Activated CD8-positive, alpha-beta memory T cell treated with anti-CD3 and anti-CD28 coated beads, Interleukin-2, amount 10 ng/mL, durations not matched to agents 7 days and 5 days (primary cell): ENCODE results near the gene GRK6. TPM values are rescaled to one million over a fixed set of nuclear protein-coding genes. Genes with fewer than 3 reads are reported as not detected.

Experiments used
- ATAC-seq: fragments of 150-1000 bp; cut with Tn5 transposase; one replicate; pipeline ENCODE4 v1.10.0; 2021; ENCODE audit warnings: moderate library complexity
- CTCF ChIA-PET: fragments of 350-600 bp; sonication (Branson Sonifier 250); formaldehyde crosslinking; loops from one replicate; lab custom pipeline; 2021; ENCODE audit warnings: antibody characterized with exemption; lab: Charles Lee
- DNase-seq: peaks from one replicate; pipeline ENCODE4 v3.0.0-alpha.2; 2020
- H3K27ac Mint-ChIP-seq: one replicate; pipeline ENCODE4 v1.8.0; 2021; ENCODE audit warnings: mild to moderate bottlenecking, mixed read lengths
- H3K27me3 Mint-ChIP-seq: one replicate; pipeline ENCODE4 v1.8.0; 2021; ENCODE audit warnings: mixed read lengths
- H3K36me3 Mint-ChIP-seq: one replicate; pipeline ENCODE4 v1.8.0; 2021; ENCODE audit warnings: mild to moderate bottlenecking, mixed read lengths
- H3K4me1 Mint-ChIP-seq: one replicate; pipeline ENCODE4 v1.8.0; 2021; ENCODE audit warnings: mixed read lengths
- H3K4me3 Mint-ChIP-seq: one replicate; pipeline ENCODE4 v1.8.0; 2021; ENCODE audit warnings: mild to moderate bottlenecking, moderate library complexity, mixed read lengths
- H3K9me3 Mint-ChIP-seq: one replicate; pipeline ENCODE4 v1.8.0; 2022; ENCODE audit warnings: low read depth, mixed read lengths
- total RNA-seq, 2 experiments: library from RNA; stranded (reverse); gene quantifications; one replicate each; pipeline ENCODE4 v1.2.3, GENCODE V29; 2021

The GRK6 gene
- total RNA-seq, 2 experiments from 2014 or later = 112 to 159 TPM

DNA sequence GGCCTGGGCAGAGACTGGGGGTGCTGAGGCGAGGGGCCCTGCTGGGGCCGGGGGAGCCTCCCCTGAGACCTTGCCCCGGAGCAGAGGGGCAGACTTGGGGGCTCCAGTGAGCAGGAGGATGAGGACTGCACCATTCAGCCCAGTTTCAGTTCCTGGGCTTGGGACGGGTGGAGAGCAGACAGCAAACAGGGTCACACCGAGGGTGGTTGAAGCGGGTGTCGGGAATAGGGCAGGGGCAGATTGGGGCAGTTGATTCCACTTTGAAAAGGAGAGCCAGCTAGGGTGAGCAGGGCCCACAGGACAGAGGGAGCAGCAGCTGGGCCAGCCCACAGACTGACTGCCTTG lies 4.5 kb downstream of the GRK6 start:
- peak overlapping the region; percentile 94 for H3K27ac Mint-ChIP-seq
- peaks cover 73% of the 10 kb centered on the region for H3K4me1 Mint-ChIP-seq
- peaks cover 51% of the 10 kb centered on the region for H3K36me3 Mint-ChIP-seq
- H3K27me3 Mint-ChIP-seq = no peaks in the 10 kb centered on the region
- no peak for ATAC-seq
- no peaks in the 10 kb centered on the region for H3K9me3 Mint-ChIP-seq
- CTCF ChIA-PET = interaction anchor here (0.9 to 16.5 kb wide), 10 partner anchors 16 to 317 kb away, joined by 3 to 269 read pairs (median 12); partner anchors contain the start of genes F12, PFN3 and PRR7
- DNase-seq = no peak
- peak overlapping the region; percentile 89 for H3K4me3 Mint-ChIP-seq

DNA sequence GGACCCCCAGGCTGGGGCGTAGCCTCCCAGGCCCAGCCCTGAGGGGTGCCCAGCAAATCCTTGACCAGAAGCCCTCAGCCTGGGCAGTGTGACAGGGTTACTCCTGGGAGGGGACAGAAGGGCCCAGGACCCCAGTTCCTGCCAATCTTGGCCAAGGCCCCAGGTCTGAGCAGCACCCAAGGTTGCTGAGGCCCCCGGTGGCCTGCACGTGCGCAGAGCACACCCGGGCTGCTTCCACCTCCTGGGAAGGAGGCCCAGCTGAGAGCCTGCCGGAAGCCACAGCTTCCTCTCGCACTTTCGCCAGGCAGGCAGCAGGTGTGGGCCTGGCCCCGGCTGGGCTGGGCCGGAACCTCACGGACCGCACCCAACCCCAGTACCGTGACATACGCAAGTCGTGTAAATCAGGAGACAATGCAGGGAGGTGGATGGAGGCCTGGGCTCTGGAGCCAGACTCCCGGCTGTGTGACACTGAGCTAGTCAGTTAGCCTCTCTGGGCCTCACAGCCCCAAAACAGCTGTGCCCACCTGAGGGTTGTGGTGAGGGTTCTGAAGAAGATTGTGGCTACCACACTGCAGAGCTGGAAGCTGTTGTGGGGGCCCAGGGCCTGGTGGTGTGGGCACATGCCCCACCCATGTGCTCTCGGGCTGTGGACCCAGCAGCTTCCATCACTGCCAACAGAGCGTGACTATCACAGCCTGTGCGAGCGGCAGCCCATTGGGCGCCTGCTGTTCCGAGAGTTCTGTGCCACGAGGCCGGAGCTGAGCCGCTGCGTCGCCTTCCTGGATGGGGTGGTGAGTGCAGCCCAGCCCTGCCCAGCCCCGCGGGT lies 5.1 kb downstream of the GRK6 start:
- peak overlapping the region; percentile 89 for H3K4me3 Mint-ChIP-seq
- ATAC-seq (peak; percentile 60), DNase-seq (peak; percentile 93)
- H3K27me3 Mint-ChIP-seq = no peaks in the 10 kb centered on the region
- peaks cover 51% of the 10 kb centered on the region for H3K36me3 Mint-ChIP-seq
- H3K27ac Mint-ChIP-seq = peak overlapping the region; percentile 94
- CTCF ChIA-PET = interaction anchor here (0.8 to 16.5 kb wide), 18 partner anchors 9 to 317 kb away, joined by 3 to 269 read pairs (median 4); partner anchors contain the start of genes F12, MXD3, PFN3 and PRR7
- peaks cover 73% of the 10 kb centered on the region for H3K4me1 Mint-ChIP-seq
- H3K9me3 Mint-ChIP-seq = no peaks in the 10 kb centered on the region

DNA sequence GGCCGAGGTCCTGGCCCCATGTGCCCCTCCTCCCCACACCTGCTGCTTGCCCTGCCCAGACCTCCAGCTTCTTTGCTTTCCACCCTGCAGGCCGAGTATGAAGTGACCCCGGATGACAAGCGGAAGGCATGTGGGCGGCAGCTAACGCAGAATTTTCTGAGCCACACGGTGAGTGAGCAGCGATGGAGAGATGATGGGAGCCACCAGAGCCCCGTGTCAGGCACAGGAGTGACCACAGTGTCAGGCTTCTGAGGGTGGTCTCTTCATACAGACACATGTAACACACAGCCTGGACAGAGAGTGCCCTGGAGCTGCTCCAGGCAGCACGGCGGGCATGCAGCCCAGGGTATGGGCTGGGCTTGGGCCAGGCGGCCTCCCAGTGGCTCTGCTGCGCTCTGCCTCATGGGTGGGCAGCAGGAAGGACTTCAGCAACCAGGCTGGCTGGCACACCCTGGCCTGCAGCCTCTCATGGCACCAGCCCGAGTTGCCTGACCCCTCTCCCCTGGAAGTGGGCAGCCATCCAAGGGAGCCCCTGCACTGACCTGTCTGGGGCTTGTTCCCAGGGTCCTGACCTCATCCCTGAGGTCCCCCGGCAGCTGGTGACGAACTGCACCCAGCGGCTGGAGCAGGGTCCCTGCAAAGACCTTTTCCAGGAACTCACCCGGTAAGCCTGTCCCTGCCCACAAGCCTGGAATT lies 5.8 kb downstream of the GRK6 start:
- Mint-ChIP-seq H3K27ac (peak overlapping the region; percentile 94), H3K27me3 (no peaks in the 10 kb centered on the region), H3K4me1 (peaks cover 73% of the 10 kb centered on the region), H3K36me3 (peaks cover 57% of the 10 kb centered on the region), H3K9me3 (no peaks in the 10 kb centered on the region), H3K4me3 (peak overlapping the region; percentile 89)
- ATAC-seq (no peak), DNase-seq (no peak)
- CTCF ChIA-PET = interaction anchor here (0.8 to 16.5 kb wide), 16 partner anchors 9 to 122 kb away, joined by 3 to 269 read pairs (median 6); partner anchors contain the start of genes F12, MXD3, PFN3 and PRR7

DNA sequence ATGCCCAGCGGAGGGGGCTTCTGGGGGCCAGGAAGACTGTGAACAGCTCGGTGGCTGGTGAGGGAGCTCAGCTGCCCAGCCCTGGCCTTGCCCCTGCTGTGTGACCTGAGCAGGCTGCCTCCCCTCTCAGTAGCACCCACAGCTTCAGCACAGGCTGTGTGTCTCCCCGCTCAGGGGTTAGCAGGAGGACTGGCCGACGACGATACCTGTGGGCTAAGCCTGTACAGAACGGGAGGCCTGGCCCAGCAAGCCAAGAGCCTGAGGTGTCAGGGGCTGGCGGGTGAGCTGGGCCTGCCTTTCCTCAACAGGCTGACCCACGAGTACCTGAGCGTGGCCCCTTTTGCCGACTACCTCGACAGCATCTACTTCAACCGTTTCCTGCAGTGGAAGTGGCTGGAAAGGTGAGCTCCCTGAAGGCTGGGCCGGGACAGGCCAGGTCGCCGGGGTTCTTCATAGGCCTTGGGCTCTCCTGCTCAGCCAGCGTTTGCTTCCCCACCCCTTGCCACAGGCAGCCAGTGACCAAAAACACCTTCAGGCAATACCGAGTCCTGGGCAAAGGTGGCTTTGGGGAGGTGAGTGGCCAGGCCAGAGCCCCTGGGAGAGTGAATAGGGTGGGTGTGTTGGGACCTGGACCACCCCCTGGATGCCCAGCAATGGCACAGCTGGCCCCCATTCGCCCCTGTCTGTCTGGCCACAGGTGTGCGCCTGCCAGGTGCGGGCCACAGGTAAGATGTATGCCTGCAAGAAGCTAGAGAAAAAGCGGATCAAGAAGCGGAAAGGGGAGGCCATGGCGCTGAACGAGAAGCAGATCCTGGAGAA lies 6.6 kb downstream of the GRK6 start:
- H3K27me3 Mint-ChIP-seq = no peaks in the 10 kb centered on the region
- no peak overlapping the region for H3K4me3 Mint-ChIP-seq
- H3K9me3 Mint-ChIP-seq = no peaks in the 10 kb centered on the region
- CTCF ChIA-PET = interaction anchor here (1.6 to 16.5 kb wide), 8 partner anchors 14 to 123 kb away, joined by 4 to 269 read pairs (median 26); partner anchors contain the start of genes F12, PFN3 and PRR7
- peak overlapping the region; percentile 94 for H3K27ac Mint-ChIP-seq
- DNase-seq (no peak), ATAC-seq (no peak)
- H3K36me3 Mint-ChIP-seq = peaks cover 57% of the 10 kb centered on the region
- peaks cover 67% of the 10 kb centered on the region for H3K4me1 Mint-ChIP-seq

DNA sequence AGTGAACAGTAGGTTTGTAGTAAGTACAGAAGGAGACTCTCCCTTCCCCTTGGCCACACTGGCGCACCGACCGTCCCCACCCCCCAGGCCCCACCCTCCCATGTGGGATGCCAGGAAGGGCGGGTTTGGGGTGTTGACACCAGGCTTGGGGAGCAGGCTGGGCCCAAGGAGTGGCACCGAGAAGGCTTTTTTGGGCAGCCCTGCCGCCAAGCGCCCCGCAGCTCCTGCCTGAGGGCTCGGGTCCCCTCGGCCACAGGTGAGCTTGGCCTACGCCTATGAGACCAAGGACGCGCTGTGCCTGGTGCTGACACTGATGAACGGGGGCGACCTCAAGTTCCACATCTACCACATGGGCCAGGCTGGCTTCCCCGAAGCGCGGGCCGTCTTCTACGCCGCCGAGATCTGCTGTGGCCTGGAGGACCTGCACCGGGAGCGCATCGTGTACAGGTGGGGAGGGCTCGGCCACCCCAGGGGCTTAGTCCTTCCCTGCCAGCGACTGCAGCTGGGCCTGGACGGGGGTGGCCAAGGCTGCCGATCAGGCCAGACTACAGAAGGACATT lies 7.3 kb downstream of the GRK6 start:
- H3K27me3 Mint-ChIP-seq = no peaks in the 10 kb centered on the region
- H3K9me3 Mint-ChIP-seq = no peaks in the 10 kb centered on the region
- no peak overlapping the region for H3K4me3 Mint-ChIP-seq
- H3K27ac Mint-ChIP-seq = no peak overlapping the region
- peaks cover 59% of the 10 kb centered on the region for H3K36me3 Mint-ChIP-seq
- DNase-seq (no peak), ATAC-seq (no peak)
- CTCF ChIA-PET = interaction anchor here (1.6 to 16.5 kb wide), 6 partner anchors 13 to 44 kb away, joined by 4 to 269 read pairs (median 80); partner anchors contain the start of genes PFN3 and PRR7
- H3K4me1 Mint-ChIP-seq = peaks cover 66% of the 10 kb centered on the region

DNA sequence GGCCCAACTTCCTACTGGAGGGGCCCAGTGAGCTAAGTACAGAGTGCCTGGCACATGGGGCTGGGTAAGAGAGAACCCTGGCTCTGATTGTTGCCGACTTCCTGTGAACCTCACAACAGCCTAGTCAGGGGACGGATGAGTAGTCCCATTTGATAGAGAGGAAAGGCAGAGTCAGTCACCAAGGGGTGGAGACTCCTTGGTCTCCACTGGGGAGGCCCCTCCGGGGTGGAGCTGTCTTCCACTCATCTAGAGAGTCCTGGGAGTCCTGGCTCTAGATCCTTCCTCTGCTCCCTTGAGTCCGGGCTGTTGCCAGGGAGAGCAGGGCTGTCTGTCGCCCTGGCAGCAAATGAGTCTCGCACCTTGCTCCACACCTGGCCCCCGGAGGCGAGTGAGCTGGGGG lies 8.0 kb downstream of the GRK6 start:
- peaks cover 60% of the 10 kb centered on the region for H3K4me1 Mint-ChIP-seq
- H3K4me3 Mint-ChIP-seq = no peak overlapping the region
- DNase-seq = no peak
- no peak for ATAC-seq
- H3K27ac Mint-ChIP-seq = peak overlapping the region; percentile 24
- H3K27me3 Mint-ChIP-seq = no peaks in the 10 kb centered on the region
- H3K9me3 Mint-ChIP-seq = no peaks in the 10 kb centered on the region
- CTCF ChIA-PET = interaction anchor here (0.8 to 16.5 kb wide), 4 partner anchors 12 to 44 kb away, joined by 4 to 269 read pairs (median 131); partner anchors contain the start of genes PFN3 and PRR7
- H3K36me3 Mint-ChIP-seq = peaks cover 58% of the 10 kb centered on the region

DNA sequence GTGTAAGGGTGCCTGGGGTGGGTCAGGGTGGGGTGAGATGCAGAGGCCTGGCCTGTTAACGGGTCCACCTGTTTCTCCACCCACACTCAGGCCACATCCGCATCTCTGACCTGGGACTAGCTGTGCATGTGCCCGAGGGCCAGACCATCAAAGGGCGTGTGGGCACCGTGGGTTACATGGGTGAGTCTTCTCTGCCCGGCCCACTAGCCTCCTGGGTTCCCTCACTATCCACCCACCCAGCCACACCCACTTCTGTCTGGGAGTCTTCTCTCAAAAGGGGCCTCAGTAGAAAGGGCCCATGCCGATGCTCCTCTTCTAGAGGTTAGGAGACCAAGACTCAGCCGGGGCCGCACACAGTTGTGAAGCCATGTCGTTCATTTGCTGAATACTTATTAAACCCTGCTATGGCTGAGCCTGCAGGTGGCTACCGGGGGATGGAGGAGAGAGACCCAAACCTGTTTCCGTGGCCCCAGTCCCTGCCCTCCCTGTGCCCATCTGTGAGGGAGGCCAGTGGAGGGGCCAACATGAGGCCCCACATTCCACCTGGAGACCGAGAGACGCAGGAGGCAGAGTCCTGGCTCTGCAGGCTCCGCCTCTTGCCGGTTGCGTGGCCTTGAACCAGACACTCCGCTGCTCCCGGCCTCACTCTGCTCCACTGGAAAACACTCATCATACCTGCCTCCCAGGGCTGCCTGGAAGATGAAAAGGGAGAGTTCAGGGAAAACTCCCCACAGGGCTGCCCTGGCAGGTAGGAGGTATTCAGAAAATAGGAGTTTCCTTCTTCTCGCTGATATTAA lies 8.7 kb downstream of the GRK6 start:
- Mint-ChIP-seq H3K36me3 (peaks cover 64% of the 10 kb centered on the region), H3K27ac (no peak overlapping the region), H3K4me3 (no peak overlapping the region), H3K4me1 (peaks cover 59% of the 10 kb centered on the region), H3K9me3 (no peaks in the 10 kb centered on the region), H3K27me3 (no peaks in the 10 kb centered on the region)
- DNase-seq (peak; percentile 38), ATAC-seq (no peak)
- CTCF ChIA-PET = interaction anchor here (0.8 to 25.5 kb wide), 5 partner anchors 11 to 45 kb away, joined by 4 to 717 read pairs (median 142); partner anchors contain the start of genes F12, PFN3 and PRR7

DNA sequence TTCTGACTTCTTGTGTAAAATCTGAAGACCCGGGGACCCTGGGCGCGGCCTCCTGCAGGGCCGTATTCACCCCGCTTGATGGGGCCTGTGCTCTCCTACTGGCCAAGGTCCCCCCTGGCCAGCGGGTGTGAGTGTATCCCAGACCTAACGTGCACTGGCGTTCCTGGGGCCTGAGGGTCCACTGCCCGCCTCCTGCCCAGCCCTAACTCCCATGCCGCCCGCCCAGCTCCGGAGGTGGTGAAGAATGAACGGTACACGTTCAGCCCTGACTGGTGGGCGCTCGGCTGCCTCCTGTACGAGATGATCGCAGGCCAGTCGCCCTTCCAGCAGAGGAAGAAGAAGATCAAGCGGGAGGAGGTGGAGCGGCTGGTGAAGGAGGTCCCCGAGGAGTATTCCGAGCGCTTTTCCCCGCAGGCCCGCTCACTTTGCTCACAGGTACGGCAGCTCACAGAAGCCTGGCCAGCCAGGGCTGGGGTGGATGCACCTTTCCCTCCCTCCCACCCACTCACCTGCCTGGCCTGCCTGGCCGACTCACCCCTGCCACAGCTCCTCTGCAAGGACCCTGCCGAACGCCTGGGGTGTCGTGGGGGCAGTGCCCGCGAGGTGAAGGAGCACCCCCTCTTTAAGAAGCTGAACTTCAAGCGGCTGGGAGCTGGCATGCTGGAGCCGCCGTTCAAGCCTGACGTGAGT lies 9.5 kb downstream of the GRK6 start:
- CTCF ChIA-PET = interaction anchor here (1.8 to 25.5 kb wide), 3 partner anchors 16 to 26 kb away, joined by 5 to 717 read pairs (median 19); partner anchors contain the start of genes F12 and PFN3
- H3K27ac Mint-ChIP-seq = no peak overlapping the region
- H3K36me3 Mint-ChIP-seq = peaks cover 58% of the 10 kb centered on the region
- peaks cover 51% of the 10 kb centered on the region for H3K4me1 Mint-ChIP-seq
- no peak for ATAC-seq
- H3K9me3 Mint-ChIP-seq = no peaks in the 10 kb centered on the region
- H3K27me3 Mint-ChIP-seq = no peaks in the 10 kb centered on the region
- H3K4me3 Mint-ChIP-seq = no peak overlapping the region
- DNase-seq = peak; percentile 37

DNA sequence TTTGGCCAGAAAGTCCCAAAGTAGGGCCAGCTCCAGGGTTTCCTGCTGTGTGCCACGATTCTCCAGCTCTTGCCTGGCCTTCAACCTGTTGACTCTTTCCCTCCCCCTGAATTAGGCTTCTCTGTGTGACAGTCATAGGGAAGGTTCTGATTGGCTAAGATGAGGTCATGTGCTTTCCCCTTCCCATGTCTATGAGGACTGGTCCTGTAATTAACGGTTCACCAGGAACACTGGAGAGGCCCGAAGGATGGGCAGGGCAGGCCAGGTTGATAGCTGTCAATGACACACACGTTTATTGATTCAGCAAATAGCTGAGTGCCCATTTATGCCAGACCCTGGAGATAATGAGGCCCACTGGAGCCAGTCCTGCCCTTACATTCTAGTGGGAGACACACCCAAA lies 11.1 kb downstream of the GRK6 start:
- Mint-ChIP-seq H3K4me3 (no peak overlapping the region), H3K36me3 (peaks cover 53% of the 10 kb centered on the region), H3K27ac (no peak overlapping the region), H3K4me1 (peaks cover 34% of the 10 kb centered on the region), H3K9me3 (no peaks in the 10 kb centered on the region), H3K27me3 (no peaks in the 10 kb centered on the region)
- CTCF ChIA-PET = interaction anchor here (0.9 to 25.5 kb wide), 6 partner anchors 8 to 47 kb away, joined by 4 to 717 read pairs (median 5); partner anchors contain the start of genes F12 and PFN3
- ATAC-seq (no peak), DNase-seq (peak; percentile 35)

DNA sequence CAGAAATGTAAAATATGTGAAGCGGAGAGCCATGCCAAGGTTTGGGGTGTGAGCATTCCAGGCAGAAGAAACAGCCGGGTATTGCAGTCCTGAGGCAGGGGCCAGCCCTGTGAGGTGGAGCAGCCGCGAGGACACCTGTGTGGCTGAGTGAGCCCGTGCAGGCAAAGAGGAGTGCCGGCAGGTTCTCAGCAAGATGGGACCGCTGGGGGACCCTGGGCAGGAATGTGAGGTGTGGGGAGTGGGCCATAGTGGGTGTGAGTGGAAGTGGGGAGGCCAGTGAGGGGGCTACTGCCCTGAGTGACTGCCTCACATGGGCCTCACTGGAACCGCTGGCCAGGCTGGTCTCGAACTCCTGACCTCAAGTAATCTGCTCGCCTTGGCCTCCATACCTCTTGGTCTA lies 12.0 kb downstream of the GRK6 start:
- no peak for DNase-seq
- Mint-ChIP-seq H3K9me3 (no peaks in the 10 kb centered on the region), H3K27ac (no peak overlapping the region), H3K27me3 (no peaks in the 10 kb centered on the region), H3K4me1 (peaks cover 29% of the 10 kb centered on the region), H3K4me3 (no peak overlapping the region), H3K36me3 (peaks cover 45% of the 10 kb centered on the region)
- no peak for ATAC-seq
- CTCF ChIA-PET = interaction anchor here (1.1 to 25.5 kb wide), 6 partner anchors 9 to 129 kb away, joined by 3 to 717 read pairs (median 12); partner anchors contain the start of genes F12 and PFN3

DNA sequence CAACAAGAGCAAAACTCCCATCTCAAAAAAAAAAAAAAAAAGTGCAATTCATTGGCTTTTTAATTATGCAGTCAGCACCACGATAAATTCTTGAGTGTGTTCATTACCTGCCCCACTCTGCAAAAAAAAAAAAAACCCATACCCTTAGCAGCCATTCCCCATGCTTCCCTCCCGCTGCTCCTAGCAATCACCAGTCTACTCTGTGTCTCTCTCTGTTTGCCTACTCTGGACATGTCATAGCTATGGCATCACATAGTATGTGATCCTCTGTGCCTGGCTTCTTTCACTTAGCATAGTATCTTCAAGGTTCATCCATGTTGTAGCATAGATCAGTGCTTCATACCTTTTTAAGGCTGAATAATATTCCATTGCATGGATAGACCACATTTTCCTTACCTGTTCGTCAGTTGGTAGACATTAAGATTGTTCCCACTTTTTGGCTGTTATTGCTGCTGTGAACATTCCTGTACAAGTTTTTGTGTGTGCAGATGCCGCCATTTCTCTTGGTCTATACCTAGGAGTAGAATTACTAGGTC lies 13.1 kb downstream of the GRK6 start:
- no peak overlapping the region for H3K27ac Mint-ChIP-seq
- no peak for DNase-seq
- H3K36me3 Mint-ChIP-seq = peaks cover 37% of the 10 kb centered on the region
- H3K9me3 Mint-ChIP-seq = no peaks in the 10 kb centered on the region
- ATAC-seq = no peak
- H3K4me3 Mint-ChIP-seq = no peak overlapping the region
- CTCF ChIA-PET = interaction anchor here (0.7 to 25.5 kb wide), 9 partner anchors 12 to 130 kb away, joined by 3 to 717 read pairs (median 9); partner anchors contain the start of genes F12 and PFN3
- H3K4me1 Mint-ChIP-seq = peaks cover 27% of the 10 kb centered on the region
- no peaks in the 10 kb centered on the region for H3K27me3 Mint-ChIP-seq
